ENCODE data around the gene ARAP1. TPM values are rescaled to one million over a fixed set of nuclear protein-coding genes. Genes with fewer than 3 reads are reported as not detected.

ARAP1 gene
- total and polyA plus RNA-seq, 8 donors: 21.5 to 73.5 (median 37.9) TPM

DNA sequence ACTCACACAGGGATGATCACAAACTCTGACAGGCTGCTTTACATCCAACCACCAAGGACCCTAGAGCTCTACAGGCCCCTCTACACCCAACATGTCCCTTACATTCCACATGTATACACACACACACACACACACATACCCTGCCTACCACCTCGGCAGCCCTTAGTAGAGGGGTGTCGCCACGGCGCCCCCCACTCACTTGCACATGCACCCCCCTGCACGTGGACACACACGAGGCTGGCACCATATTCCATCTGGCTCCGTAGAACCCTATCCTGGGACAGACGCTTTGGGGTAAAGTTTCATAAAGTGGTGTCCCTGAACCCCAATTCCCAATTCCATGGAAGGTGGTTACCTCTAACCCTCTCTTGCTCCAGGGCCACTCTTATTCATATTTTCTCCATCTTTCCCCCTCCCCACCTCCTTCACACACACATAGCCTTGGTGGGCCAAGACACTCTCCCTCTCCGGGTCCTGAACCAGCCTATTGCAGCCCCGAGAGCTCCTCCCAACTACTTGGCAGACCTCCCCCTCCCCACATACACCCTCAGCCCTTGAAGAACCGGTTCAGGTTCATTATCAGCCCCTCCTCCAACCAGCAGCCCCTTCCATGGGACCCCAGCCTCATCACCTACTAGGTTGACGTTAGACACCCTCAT is 78.8 kb downstream of the ARAP1 start:
- Histone ChIP-seq H3K27ac (no peak overlapping the region), H3K4me3 (no peak overlapping the region), H3K27me3 (peaks cover 0 to 4% (median 0%) of the 10 kb centered on the region in 4 donors), H3K4me1 (no peaks in the 10 kb centered on the region), H3K9me3 (no peaks in the 10 kb centered on the region), H3K36me3 (no peaks in the 10 kb centered on the region)
- ATAC-seq: no peak
- DNase-seq: no peak
- FAIRE-seq: no peak
- 23 to 32% methylated on average over 12 of the region's 12 CpGs for WGBS, 2 donors
- TF ChIP-seq, protein P1, sequence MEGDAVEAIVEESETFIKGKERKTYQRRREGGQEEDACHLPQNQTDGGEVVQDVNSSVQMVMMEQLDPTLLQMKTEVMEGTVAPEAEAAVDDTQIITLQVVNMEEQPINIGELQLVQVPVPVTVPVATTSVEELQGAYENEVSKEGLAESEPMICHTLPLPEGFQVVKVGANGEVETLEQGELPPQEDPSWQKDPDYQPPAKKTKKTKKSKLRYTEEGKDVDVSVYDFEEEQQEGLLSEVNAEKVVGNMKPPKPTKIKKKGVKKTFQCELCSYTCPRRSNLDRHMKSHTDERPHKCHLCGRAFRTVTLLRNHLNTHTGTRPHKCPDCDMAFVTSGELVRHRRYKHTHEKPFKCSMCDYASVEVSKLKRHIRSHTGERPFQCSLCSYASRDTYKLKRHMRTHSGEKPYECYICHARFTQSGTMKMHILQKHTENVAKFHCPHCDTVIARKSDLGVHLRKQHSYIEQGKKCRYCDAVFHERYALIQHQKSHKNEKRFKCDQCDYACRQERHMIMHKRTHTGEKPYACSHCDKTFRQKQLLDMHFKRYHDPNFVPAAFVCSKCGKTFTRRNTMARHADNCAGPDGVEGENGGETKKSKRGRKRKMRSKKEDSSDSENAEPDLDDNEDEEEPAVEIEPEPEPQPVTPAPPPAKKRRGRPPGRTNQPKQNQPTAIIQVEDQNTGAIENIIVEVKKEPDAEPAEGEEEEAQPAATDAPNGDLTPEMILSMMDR (IDR thresholded peaks at IDR 0.05): no peak
- intact Hi-C loops (cut with DNase I): no loop called here

DNA sequence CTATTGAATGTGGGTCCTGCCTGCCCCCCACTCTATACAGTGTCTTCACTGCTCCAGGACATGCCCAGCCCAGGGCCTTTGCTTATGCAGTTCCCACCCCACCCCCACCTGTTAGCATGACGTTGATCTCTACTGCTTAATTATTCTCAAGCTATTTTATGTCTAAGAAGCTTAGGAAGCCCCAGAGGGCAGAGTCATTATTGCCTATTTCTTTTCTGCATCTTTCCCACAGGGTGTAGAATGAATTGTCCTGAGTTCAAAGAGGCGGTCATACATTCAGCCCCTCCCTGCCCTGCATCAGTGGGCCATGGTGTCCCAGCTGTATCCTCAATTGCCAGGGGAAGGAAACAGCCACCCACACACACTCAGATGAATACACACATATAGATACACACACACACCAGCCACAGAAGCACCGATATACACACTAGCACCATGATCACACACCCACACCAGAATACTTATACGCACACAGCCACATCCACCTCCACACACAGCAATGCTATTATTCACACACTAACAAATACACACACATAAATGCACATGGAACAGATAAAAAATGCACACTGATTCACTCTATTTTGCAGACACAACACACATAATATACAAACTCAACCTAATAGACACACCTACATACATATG is 79.5 kb downstream of the ARAP1 start:
- DNase-seq: no peak
- Histone ChIP-seq H3K4me3 (no peak overlapping the region), H3K9me3 (no peaks in the 10 kb centered on the region), H3K27me3 (peaks cover 0 to under 1% (median 0%) of the 10 kb centered on the region in 4 donors), H3K4me1 (no peaks in the 10 kb centered on the region), H3K27ac (no peak overlapping the region), H3K36me3 (no peaks in the 10 kb centered on the region)
- intact Hi-C loops (cut with DNase I): no loop called here
- FAIRE-seq: no peak
- WGBS, 2 donors: 72 to 75% methylated on average over 4 of the region's 4 CpGs
- TF ChIP-seq, protein P1 (IDR thresholded peaks at IDR 0.05): no peak
- ATAC-seq: no peak

GRCh38 chr11:72671152-72672099 is 80.8 kb downstream of the ARAP1 start:
- Histone ChIP-seq H3K4me1 (no peaks in the 10 kb centered on the region), H3K36me3 (no peaks in the 10 kb centered on the region), H3K27me3 (no peaks in the 10 kb centered on the region), H3K4me3 (no peak overlapping the region), H3K9me3 (no peaks in the 10 kb centered on the region), H3K27ac (no peak overlapping the region)
- FAIRE-seq (no peak), ATAC-seq (no peak), DNase-seq (no peak)
- 52 to 58% methylated on average over 8 of the region's 8 CpGs for WGBS, 2 donors
- TF ChIP-seq, protein P1 (IDR thresholded peaks at IDR 0.05): no peak
- intact Hi-C loops (cut with DNase I): no loop called here

DNA sequence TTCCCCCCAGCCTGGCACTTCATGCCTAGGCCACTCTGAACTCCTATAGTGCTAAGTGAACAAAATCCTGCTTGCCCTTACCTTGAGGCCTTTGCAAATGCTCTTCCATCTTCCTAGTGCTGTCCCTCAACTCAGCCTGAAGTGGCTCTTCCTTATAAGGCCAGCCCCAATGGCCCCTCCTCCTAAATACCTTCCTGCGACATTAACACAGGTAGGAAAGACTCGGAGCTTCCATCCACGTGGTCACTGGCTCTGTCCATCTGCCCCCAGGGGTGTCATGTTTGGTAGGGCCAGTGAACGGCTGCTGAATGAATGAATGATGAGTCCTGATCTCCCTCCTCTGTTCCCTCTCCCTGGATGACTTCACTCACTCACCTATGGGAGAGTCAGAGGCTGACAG is 82.2 kb downstream of the ARAP1 start:
- FAIRE-seq (no peak), DNase-seq (no peak), ATAC-seq (no peak)
- TF ChIP-seq, protein P1 (IDR thresholded peaks at IDR 0.05): no peak
- intact Hi-C loops (cut with DNase I): no loop called here
- no peaks in the 10 kb centered on the region for H3K4me1 ChIP-seq
- H3K4me3 ChIP-seq: no peak overlapping the region
- no peaks in the 10 kb centered on the region for H3K36me3 ChIP-seq
- 39 to 40% methylated on average over 4 of the region's 4 CpGs for WGBS, 2 donors
- no peak overlapping the region for H3K27ac ChIP-seq
- H3K9me3 ChIP-seq: no peaks in the 10 kb centered on the region
- no peaks in the 10 kb centered on the region for H3K27me3 ChIP-seq

All from pancreas (tissue), 10 donors.